ENCODE data around the gene CHAT.

DNA sequence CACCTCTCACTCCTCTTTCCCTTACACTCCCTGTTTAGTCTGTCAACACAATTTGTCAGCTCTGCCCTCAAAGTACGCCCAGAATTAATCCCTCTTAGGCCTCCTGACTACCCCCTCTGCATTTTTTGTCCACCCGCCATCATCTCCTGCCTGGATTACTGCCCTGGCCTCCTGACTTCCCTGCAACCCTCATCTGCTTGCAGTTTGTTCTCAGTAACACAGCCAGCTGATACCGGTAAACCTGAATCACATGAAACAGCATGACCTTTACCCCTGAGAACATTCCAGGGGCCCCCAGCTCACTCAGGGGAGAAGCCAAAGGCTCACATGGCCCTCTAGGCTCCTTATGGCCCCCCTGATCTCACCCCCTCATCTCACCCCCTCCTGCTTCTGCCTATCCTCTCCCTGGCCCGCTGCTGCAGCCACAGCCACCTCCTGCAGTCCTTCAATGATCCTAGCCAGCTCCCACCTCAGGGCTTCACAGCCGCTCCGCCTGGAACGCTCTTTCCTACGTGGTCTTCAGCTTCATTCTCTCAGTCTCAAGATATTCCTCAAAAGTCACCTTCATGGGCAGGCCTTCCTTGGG lies 74.5 kb downstream of the CHAT start:
- TF ChIP-seq, protein P1, sequence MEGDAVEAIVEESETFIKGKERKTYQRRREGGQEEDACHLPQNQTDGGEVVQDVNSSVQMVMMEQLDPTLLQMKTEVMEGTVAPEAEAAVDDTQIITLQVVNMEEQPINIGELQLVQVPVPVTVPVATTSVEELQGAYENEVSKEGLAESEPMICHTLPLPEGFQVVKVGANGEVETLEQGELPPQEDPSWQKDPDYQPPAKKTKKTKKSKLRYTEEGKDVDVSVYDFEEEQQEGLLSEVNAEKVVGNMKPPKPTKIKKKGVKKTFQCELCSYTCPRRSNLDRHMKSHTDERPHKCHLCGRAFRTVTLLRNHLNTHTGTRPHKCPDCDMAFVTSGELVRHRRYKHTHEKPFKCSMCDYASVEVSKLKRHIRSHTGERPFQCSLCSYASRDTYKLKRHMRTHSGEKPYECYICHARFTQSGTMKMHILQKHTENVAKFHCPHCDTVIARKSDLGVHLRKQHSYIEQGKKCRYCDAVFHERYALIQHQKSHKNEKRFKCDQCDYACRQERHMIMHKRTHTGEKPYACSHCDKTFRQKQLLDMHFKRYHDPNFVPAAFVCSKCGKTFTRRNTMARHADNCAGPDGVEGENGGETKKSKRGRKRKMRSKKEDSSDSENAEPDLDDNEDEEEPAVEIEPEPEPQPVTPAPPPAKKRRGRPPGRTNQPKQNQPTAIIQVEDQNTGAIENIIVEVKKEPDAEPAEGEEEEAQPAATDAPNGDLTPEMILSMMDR (IDR thresholded peaks at IDR 0.05; ENCODE audit: poor library complexity, severe bottlenecking) = no peak
- no peak for TF ChIP-seq POLR2AphosphoS5 (IDR thresholded peaks at IDR 0.05)
- TF ChIP-seq, protein P2, sequence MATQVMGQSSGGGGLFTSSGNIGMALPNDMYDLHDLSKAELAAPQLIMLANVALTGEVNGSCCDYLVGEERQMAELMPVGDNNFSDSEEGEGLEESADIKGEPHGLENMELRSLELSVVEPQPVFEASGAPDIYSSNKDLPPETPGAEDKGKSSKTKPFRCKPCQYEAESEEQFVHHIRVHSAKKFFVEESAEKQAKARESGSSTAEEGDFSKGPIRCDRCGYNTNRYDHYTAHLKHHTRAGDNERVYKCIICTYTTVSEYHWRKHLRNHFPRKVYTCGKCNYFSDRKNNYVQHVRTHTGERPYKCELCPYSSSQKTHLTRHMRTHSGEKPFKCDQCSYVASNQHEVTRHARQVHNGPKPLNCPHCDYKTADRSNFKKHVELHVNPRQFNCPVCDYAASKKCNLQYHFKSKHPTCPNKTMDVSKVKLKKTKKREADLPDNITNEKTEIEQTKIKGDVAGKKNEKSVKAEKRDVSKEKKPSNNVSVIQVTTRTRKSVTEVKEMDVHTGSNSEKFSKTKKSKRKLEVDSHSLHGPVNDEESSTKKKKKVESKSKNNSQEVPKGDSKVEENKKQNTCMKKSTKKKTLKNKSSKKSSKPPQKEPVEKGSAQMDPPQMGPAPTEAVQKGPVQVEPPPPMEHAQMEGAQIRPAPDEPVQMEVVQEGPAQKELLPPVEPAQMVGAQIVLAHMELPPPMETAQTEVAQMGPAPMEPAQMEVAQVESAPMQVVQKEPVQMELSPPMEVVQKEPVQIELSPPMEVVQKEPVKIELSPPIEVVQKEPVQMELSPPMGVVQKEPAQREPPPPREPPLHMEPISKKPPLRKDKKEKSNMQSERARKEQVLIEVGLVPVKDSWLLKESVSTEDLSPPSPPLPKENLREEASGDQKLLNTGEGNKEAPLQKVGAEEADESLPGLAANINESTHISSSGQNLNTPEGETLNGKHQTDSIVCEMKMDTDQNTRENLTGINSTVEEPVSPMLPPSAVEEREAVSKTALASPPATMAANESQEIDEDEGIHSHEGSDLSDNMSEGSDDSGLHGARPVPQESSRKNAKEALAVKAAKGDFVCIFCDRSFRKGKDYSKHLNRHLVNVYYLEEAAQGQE (IDR thresholded peaks at IDR 0.05; ENCODE audit: borderline replicate concordance) = no peak

Data from neural cell (in vitro differentiated cells).